HG02642 (cell line): ENCODE measurements around the gene ARHGEF4.

ENCODE experiments used
- ATAC-seq: cut with Tn5 transposase; IDR thresholded peaks from one replicate; pipeline ENCODE4 v1.9.1; 2021; ENCODE audit warnings: mild to moderate bottlenecking; ENCODE audit not compliant: unreplicated experiment, poor library complexity

ARHGEF4 gene

DNA sequence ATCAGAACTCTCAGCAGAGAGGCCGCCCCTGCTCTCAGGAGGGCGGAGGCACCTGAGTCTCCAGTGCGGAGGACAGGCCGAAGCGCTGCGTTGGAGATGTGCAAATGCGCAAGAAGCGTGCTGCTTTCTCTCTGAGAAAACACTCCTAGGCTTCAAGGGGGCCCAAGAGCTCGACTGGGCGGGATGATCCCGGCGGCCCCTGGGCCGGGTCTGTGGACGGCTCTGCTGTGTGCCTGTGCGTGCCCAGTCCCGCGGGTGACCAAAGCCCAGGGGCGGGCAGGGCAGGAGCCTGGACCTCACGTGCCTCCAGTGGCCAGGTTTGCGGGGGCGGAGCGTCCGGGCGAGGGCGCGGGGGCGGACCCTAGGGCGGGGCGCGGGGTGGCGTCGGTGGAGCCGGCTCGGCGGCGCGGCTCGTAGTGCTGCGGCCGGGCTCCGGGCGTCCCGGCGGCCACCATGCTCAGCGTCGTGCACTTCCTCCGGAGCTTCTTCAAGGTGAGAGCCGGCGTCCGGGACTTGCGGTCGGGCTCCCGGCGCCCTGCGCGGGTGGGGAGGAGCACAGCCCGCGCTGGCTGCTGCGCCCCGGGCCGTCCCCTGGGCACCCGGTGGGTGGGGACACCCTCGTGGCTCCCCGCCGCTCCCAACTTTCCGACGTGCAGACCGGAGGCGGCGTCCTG is at the start of gene ARHGEF4:
TSS of gene ARHGEF4 (plus strand) at position 414 of the 674 bp plus-strand sequence. CDS start at position 454, 40 bp downstream.
- no peak for ATAC-seq

- no peak for ATAC-seq
Observed at GRCh38 chr2:130787841-130788240, 48.9 kb upstream of the ARHGEF4 start.

DNA sequence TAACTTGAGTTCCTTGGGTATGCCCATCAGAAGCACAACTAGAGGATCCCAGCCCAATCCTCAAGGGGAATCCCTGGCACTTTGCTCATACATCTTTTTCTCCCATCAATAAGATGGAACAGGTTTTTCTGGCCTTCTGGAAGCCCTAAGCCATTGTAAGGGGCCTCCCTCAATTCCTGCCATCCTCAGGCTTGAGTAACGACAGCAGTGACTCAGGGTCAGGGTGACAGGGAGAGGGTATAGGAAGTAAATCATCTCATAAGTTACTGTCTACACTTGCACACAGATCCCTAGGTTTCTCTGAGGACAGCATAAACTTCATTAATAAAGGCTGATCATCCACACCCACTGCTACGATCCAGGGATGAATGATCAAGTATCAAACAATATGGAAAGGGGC is 46.4 kb upstream of the ARHGEF4 start:
- ATAC-seq, result no peak

- no peak for ATAC-seq
Observed at GRCh38 chr2:130790804-130791616, 45.7 kb upstream of the ARHGEF4 start.

GRCh38 chr2:130791617-130791939 is 45.1 kb upstream of the ARHGEF4 start:
- ATAC-seq, result no peak

- ATAC-seq, result no peak
Observed at GRCh38 chr2:130795431-130795830, 41.3 kb upstream of the ARHGEF4 start.

DNA sequence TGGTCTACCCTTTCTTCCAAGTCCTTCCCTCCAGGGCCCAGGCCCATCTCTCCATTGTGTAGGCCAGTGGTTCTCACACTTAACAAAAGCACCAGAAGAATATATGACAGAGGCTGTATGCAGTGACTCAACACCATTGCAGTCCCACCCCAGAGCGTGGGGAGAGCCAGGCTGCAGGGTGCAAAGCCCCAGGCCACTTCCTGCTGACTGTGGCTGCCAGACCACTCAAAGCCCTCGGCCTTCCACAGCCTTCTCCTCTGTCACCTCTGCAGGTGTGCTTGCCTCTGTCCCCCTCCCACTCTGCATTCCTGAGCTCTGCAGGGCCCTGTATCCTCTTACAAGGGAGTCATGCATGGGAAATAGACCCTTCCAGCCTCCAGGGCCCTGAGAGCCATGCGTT is 40.4 kb upstream of the ARHGEF4 start:
- no peak for ATAC-seq

DNA sequence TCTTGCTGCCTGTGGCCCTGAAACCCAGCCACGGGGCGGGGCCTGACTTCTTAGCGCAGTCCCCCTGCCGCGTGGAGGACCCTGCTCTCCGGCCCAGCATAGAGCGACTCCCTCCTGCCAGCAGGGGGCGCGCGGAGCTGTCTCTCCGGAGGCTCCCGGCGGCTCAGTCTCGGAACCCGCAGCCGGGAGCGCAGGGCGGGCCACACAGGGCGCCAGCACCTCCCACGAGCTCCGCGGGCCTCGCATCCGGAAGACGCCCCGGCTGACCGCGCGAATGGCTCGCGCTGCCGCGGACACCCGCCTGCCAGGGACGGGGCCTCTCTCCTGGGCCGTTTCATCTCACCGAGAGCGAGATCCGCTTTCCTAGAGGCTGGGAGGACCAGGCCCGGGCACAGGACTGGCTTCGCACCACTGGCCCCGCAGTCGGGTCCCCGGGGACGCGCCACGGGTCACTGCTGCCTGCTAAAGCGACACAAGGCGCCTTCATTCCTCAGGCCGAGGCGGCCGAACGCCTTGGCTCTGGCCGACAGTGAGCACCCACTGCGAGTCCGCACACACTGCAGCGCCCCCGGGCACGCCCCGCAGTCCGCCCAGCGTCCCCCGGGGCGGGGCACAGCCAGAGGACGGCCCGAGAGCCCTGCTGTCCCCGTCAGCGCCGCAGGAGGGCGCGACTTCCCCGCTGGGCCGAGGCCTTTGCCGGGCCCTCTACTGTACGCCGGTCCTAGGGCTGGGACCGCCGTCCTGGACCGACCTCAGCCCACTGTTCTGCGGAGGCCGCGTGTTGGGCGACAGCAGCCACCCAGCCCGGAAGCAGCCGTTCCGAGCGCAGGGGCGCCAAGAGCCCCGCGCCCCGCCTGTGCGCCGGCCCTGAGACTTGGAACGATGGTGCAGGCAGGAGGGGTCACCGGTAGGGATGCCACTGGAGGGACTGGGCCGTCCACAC is 39.0 kb upstream of the ARHGEF4 start:
- ATAC-seq, result peak; percentile 93

- ATAC-seq, result no peak
Observed at GRCh38 chr2:130798472-130799218, 38.1 kb upstream of the ARHGEF4 start.

- ATAC-seq, result no peak
Observed at GRCh38 chr2:130799295-130799694, 37.4 kb upstream of the ARHGEF4 start.

DNA sequence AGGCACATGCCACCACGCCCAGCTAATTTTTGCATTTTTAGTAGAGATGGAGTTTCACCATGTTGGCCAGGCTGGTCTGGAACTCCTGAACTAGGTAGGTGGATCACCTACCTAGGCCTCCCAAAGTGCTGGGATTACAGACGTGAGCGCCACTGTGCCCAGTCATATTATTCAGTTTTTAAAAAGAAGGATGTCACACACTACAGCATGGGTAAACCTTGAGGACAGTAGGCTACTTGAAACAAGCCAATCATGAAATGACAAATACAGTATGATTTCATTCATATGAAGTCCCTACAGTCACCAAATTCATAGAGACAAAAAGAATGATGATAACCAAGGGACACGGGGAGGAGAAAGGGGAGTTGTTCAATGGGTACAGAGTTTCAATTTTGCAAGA is 31.1 kb upstream of the ARHGEF4 start:
- no peak for ATAC-seq

- ATAC-seq, result no peak
Observed at GRCh38 chr2:130806370-130806769, 30.3 kb upstream of the ARHGEF4 start.

DNA sequence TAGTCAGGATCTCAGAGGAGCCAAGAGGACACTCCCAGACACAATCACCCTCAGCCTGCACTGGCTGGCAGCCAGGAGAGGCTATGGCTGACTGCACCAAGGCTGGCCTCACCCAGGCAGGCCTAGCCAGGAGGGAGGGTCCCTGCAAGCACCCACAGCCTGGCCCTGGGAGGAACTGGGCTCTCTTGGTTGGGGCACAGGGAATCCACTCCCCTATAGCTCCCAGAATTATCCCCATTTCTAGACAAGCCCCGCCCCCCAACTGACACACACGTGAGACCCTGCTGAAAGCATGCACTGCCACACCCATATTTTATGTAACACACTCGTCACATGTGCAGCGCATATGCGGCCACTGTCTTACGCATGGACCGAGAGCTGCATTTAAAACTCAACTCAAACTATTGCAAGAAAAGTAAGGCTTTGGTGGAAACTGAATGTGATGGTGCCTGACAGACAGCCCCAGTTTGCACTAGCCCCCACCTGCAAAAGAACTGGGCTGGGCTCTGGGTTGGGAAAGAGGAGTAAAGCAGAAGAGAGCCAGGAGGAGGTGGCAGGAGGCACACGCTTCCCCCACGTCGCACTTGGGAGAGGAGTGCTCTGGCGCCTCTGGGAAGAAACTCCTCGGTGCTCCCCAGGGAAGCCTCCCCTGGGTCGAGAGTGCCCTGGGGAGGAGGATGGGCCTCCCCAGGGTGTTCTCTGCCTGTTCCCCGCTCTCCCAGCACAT is 28.9 kb upstream of the ARHGEF4 start:
- ATAC-seq, result no peak

GRCh38 chr2:130808482-130809268 is 28.0 kb upstream of the ARHGEF4 start:
- no peak for ATAC-seq

DNA sequence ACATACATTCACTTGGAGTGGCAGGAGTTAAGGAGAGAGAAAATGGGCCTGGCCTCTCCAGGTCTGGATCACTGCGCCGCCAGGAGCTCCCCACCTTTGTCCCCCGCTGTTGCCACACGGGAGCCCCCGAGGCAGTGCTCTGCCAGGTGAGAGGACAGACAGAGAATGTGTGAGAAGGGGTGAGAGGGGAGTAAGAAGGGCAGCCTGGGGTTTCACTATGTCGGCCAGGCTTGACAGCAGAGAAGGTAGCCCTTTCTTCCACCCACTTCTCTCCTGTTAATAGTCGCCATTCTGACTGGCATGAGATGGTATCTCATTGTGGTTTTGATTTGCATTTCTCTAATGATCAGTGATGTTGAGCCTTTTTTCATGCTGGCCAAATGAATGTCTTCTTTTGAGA is 26.2 kb upstream of the ARHGEF4 start:
- ATAC-seq, result no peak

GRCh38 chr2:130813722-130814121 is 23.0 kb upstream of the ARHGEF4 start:
- no peak for ATAC-seq

DNA sequence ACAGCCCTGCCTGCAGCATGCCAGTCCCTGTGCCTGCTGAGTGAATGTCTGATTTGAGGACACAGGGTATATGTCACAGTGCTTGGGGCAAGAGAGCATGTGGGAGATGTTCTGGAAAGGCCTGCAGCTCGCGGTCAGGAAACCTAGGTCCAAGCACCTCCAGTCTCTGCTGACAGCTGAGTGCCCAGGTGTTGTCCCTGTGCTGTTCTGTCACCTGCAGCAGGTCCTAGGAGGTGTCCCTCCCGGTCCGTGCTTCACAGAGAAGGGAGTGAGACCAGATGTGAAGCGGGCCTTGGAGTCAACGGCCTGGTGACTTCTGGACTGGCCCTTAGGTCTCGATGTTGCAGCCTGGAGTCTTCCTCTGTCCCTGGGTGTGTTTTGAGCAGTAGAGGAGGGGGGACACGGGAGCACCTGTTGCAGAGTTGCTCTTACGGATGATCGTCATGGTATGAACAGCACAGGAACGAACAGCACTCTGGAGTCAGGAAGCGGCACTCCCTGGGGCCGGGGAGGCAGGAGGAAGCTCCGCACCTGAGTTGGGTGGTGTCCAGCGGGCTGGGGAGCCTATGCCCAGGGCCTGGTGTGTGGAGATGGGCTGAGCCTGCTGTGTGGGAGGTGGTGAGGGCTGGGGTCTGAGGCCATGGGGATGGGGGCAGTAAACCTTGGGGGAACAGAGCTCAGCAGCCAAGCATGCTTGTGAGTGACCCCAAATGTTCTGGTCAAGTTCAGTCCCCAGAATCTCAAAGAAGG is 21.6 kb upstream of the ARHGEF4 start:
- no peak for ATAC-seq

- ATAC-seq, result no peak
Observed at GRCh38 chr2:130818809-130819208, 17.9 kb upstream of the ARHGEF4 start.
